GM10248 (cell line): ENCODE measurements around the gene NPIPB2.

Experiments
- CTCF ChIA-PET: fragments of 300-600 bp; sonication (Branson Sonifier 250); formaldehyde crosslinking; extraction: SDS; loops from one replicate; lab custom pipeline; 2021; ENCODE audit warnings: antibody characterized with exemption; lab: Yijun Ruan, JAX
- POLR2A ChIA-PET: fragments of 350-650 bp; sonication (Branson Sonifier 250); formaldehyde crosslinking; extraction: SDS; loops from one replicate; lab custom pipeline; 2020; ENCODE audit warnings: antibody characterized with exemption; lab: Yijun Ruan, JAX
- DNase-seq: peaks from one replicate; pipeline ENCODE4 v3.0.0; 2012; ENCODE audit errors: extremely low spot score
- TF ChIP-seq, protein P1 (sequence below): IDR thresholded peaks from 2 replicates; pipeline ENCODE4 v1.5.1; 2012; ENCODE audit warnings: mild to moderate bottlenecking, low read depth; ENCODE audit errors: extremely low read depth, missing control alignments, control extremely low read depth

The NPIPB2 gene

DNA sequence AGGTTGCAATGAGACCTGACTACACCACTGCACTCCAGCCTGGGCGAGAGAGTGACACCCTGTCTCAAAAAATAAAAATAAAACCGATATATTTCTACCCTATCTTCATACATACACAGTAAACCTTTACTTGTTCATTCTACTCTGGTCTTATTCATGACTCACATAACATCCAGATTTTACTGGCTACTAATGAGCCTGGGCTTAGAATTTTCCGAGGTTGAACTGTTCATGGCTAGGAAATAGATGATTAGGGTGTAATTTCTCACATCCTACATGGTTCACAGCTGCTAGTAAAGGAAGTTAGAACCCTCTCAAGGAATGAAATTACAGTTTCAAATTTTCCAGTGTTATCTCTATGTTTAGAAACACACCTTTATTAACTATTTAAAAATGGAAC, 40.8 kb downstream of the NPIPB2 start:
- no peak for DNase-seq
- TF ChIP-seq, protein P1, sequence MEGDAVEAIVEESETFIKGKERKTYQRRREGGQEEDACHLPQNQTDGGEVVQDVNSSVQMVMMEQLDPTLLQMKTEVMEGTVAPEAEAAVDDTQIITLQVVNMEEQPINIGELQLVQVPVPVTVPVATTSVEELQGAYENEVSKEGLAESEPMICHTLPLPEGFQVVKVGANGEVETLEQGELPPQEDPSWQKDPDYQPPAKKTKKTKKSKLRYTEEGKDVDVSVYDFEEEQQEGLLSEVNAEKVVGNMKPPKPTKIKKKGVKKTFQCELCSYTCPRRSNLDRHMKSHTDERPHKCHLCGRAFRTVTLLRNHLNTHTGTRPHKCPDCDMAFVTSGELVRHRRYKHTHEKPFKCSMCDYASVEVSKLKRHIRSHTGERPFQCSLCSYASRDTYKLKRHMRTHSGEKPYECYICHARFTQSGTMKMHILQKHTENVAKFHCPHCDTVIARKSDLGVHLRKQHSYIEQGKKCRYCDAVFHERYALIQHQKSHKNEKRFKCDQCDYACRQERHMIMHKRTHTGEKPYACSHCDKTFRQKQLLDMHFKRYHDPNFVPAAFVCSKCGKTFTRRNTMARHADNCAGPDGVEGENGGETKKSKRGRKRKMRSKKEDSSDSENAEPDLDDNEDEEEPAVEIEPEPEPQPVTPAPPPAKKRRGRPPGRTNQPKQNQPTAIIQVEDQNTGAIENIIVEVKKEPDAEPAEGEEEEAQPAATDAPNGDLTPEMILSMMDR: no peak
- POLR2A ChIA-PET: interaction anchor here (0.5 kb wide), 1 partner anchor 1162 kb away, joined by 9 read pairs; no protein-coding TSS in a partner anchor
- CTCF ChIA-PET: no interaction called here

DNA sequence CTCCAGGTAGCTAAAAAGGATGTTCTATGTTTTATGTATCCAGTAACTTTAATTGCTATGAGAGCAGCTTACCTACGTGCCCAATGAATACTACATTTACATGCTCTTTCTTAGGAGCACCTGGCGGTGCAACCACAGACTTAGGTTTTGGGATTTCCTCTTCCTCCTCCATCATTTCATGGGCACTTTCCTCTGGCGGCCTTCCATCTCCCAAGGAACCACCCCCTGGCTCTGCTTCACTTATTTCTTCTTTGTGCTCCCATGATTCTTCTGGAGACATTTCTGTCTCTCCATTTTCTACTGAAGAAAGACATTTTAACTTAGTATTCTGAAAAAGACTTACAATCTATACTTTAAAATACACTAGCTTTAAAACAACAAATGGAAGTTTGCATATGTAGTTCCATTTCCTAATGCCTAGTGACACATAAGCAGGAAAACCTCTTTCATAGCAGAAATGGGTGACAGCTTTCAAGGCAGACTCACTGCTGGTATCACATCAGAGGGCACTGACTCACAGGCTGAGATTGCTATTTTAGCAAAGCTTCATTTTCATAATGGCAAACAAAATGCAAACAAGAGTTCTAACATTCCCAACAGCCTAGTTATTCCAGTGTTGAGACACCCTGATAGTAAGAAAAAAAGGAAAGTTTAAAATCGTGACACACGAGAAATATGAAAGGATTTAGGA, 45.2 kb downstream of the NPIPB2 start:
- DNase-seq: no peak
- ChIA-PET POLR2A (no interaction called here), CTCF (interaction anchor here (0.9 to 1.7 kb wide), 3 partner anchors 10 to 28 kb away, joined by 3 to 4 read pairs (median 3); no protein-coding TSS in a partner anchor)
- TF ChIP-seq, protein P1: no peak

DNA sequence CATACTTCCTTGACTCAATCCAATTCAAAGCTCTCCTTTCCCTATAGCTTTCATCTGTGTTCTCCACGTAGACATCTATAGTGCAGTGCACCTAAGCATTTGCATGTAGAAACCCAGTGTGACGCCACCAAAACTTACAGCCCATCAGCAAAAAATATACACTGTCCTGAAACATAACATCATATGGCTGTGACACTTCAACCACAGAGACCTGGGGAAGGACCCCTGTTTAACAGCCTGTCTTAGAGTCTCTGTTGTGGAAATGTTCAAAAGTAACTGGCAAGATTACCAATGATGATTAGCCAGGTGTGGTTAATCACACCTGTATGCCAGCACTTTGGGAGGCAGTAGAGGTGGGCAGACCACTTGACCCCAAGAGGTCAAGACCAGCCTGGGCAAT, 48.3 kb downstream of the NPIPB2 start:
- TF ChIP-seq, protein P1: no peak
- CTCF ChIA-PET: interaction anchor here (1.5 kb wide), 1 partner anchor 13 kb away, joined by 4 read pairs; no protein-coding TSS in a partner anchor
- POLR2A ChIA-PET: no interaction called here
- no peak for DNase-seq

DNA sequence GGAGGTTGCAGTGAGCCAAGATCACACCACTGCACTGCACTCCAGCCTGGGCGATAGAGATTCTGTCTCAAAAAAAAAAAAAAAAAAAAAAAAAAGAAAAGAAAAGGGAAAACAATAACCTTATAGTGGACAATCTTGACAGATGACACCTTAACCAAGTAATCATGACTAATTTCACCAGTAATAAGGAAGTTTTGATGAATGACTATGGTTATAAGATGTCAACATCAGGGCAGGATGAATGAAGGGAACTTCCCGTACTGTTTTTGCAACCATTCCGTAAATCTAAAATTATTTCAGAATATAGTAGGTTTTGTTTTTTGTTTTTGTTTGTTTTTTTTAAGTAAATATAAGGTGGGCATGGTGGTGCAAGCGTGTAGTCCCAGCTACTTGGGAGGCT, 49.1 kb downstream of the NPIPB2 start:
- TF ChIP-seq, protein P1: no peak
- CTCF ChIA-PET: no interaction called here
- no peak for DNase-seq
- POLR2A ChIA-PET: no interaction called here

DNA sequence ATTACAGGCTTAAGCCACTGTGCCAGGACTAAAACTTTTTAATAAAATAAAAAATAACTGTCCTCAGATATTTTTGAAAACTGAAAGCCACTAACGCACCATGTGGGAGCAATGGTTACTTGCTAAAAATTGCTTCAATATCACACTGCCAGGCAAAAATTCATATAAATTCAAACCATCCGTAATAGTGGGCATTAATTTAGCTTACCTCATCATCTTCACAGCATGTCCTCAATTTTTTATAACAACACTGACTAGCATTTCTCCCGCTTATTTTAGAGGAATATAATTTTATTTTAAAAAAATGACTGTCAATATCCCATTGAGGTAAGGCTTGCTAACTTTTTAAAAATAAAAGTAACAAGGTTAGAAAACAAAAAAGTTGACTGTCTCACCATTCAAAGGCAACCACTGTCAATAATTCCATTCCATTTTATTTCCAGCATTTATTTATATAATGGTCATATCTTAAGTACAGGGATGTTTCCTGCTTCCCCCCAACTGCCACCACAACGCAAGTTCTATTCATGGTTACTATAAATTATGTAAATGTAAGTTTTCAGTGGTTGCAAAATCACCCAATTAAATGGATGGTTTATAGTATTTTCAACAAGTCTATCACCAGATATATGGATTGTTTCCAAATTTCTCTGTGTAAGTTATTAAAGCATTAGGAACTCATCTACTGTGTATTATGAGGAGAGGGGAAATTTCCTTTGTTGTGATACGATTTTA, 51.4 kb downstream of the NPIPB2 start:
- ChIA-PET POLR2A (no interaction called here), CTCF (interaction anchor here (0.8 kb wide), 1 partner anchor 177 kb away, joined by 3 read pairs; no protein-coding TSS in a partner anchor)
- no peak for DNase-seq
- TF ChIP-seq, protein P1: no peak

DNA sequence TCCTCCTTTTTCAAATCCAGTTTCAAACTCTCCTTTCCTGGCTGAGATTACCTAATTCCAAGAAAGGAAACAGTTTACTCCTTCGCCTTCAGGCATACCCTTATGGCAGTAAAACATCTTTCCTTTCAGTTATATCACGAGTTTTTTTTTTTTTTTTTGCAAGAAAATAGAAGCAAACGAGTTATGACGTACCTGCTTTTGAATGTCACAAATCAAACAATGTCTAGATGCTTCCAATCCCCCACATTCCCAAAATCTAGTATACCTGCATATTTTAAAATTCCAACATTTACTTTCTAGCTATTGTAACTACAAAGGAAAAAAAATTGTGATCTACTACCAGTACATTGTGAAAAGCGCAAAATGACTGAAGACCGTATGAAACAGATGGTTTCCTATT, 55.0 kb downstream of the NPIPB2 start:
- no peak for DNase-seq

More for the DNA sequence above, 55.0 kb downstream of the NPIPB2 start:
- TF ChIP-seq, protein P1: no peak
- ChIA-PET CTCF (interaction anchor here (2.3 kb wide), 1 partner anchor 14 kb away, joined by 9 read pairs; no protein-coding TSS in a partner anchor), POLR2A (no interaction called here)
